Stimulated activated CD8-positive, alpha-beta memory T cell treated with anti-CD3 and anti-CD28 coated beads, Interleukin-4, amount 100 ng/mL, for 48 hours (primary cell): ENCODE measurements around the gene ZNF674.
A peak's percentile ranks its signal among the peaks of the same experiment; 100 is the strongest.

Source experiments
- DNase-seq: peaks from one replicate; pipeline ENCODE4 v3.0.0-alpha.2; 2020

The ZNF674 gene

DNA sequence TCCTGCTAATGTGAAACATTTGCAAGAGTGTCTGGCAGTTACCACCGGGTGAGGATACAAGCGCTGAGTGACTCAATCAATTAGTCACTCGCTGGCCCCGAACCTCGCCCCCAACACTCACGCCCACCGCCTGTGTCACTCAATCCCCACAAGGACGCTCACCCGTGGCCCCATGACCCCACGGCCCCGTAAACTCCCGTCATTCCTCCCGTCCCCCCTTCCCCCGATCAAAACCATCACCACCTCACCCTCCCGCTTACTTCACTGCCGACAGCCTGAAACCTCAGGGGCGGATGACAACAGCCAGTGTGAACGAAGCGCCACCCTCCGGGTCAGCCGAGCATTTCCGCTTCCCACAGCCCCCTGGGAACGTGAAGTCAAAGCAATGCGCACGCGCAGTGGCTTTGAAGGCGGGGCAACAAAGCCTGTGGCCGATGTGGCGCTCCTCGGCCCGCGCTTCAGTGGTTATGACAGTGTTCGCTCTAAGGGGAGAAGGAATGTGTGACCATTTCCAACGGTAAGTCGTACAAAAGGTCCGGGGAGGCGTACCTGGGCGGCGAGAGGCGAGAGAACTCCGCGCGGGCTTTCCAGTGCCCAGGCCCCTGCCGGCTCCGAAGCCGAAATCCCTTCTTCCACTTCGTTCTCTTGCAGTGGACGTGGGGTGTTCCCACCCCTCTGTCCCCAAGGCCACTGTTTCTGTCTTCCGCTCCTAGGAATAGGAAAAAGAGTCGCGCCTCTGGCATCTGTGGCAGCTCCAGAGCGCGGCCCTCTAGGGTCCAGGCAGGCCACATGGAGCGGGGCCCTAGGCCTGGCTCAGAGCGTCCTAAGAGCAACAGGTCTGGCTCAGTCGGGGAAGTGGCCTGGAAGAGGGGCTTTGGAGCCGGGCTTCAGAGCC lies at the start of gene ZNF674:
Gene ZNF674, minus strand, starts transcription at position 311 of the 895 bp plus-strand sequence. CDS start 3,334 bp downstream, outside the sequence.
- peak; percentile 94 for DNase-seq

DNA sequence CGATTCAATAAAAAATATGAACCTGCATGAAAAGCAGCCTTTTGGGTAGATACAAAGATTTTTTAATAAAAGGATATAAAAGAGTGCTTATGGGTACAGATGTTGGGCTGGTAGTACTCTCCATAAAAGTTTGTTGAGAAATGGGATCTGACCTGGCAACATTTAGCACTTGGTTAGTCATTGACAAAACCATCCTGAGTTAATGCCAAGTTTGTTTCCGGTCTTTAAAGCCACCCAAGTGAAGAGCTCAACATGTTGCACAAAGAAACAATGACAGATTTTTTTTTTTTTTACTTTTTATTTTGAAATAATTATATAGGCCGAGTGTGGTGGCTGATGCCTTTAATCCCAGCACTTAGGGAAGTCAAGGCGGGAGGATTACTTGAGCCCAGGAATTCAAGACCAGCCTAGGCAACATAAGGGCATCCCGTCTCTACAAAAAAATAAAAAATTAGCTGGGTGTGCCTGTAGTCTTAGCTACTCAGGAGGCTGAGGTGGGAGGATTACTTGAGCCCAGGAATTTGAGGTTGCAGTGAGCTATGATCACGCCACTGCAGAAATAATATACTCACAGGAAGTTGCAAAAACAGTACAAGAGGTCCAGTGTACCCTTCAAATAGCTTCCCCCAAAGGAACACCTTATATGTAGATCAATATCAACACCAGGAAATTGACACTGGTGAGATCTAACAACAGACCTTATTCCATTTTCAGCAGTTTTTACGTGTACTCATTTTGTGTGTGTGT lies 44.9 kb upstream of the ZNF674 start:
- DNase-seq: no peak

DNA sequence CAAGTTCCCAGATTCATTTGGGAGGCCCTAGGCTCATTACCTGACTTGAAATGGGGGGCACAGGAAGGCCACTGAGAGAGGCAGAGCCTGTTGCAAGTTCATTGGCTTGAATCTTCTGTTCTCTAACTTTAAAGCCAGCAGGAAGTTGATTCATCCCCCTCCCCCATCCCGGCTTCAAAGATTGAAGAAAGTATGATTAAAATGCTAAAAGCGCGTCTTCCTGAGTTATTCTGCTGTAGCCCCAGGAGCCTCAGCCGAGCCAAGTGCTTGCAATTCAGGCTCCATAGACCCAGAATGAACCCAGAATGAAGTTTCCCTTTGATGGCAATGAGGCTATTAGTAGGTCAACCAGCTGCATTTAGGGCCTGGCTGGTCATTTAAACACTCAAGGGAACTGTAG lies 43.0 kb upstream of the ZNF674 start:
- DNase-seq: peak; percentile 53

DNA sequence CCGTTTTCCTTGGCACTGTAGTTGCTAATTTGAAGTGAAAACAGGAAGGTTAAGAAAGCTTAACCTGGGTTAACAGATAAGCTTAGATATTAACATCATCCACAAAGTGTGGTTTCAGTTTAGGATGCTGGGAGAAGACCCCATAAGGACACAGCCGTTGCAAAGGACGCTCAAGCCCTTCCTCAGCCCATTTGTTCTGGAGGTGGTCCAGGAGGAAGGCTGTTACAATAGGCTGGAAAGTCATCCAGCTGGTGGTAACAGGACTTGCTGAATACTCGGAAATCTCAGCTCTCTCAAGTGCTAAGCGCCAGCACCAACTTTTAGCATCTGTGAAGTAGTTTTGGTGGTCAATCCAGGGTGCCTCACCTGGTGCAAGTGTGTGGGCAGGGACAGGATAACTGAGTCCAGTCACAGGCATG lies 42.5 kb upstream of the ZNF674 start:
- DNase-seq: no peak

DNA sequence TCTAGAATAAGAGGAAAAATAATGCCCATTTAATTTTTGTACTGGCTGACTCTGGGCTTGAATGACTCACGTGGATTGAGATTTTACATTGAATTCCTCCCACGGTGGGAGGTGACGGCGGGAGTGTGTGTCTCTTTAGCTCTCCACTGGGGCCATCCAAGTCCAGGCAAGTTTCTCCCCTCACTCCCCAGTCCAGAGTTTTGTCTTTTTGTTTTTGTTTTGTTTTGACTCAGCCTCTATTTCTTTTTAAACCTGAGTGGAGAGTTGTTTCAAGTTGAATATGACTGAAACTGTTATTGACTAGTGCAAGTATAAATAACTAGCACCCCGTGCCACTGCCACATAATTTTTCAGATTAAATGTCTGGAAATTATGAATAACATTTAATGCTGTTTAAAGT lies 41.9 kb upstream of the ZNF674 start:
- no peak for DNase-seq

DNA sequence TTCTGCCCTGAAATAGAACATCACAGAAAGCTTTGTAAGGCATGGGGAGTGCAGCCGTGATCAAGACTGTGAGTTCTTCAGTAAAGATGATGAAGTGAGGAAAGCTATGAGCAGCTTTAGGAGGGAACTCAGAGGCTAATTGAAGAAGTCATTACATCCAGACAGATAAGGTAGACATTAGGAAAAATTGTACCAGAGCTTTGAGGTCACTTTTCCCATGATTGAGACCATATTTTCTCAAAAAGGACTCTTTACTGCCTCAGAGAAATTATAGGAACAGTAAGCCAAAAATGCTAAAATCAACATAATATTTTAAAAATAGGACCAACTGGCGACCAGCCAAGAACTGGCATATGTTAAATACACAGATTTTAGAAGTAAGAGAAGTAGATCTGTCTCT lies 39.5 kb upstream of the ZNF674 start:
- DNase-seq: no peak

DNA sequence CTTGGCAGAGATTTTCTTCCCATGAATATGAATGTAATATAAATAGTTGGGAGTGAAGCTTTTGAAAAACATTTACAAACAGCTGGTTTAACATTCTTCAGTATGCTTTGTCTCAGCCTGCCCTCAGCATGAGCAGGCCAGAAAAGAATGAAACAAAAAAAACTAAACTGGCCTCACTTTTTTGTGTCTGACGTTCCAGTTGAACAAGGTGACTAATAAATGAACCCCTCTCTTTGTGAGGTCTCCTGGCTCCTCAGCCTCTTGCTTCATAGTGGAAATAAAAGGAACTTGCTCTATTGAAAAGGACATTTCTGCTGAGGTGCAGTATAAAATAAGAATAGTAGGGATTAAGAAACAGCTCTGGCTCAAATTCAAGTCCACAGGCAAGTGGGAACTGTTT lies 37.7 kb upstream of the ZNF674 start:
- DNase-seq: no peak

DNA sequence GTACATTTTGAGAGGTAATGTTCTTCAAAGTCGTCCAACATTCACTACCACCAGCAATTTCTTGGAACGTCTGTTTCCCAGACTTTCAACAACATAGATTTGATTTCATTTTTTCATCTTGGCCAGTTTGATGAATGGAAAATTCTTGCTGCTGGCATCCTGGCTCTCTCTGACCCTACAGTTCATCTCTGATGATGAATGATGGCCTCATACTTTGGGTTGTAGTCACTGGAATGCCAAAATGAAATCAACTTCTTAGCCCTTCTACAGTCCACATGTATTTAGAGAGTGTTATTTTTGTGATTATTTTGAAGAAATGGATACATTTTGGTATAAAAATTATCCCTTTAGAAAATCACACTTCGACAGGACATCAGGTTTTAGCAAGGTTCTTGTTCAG lies 37.1 kb upstream of the ZNF674 start:
- no peak for DNase-seq

DNA sequence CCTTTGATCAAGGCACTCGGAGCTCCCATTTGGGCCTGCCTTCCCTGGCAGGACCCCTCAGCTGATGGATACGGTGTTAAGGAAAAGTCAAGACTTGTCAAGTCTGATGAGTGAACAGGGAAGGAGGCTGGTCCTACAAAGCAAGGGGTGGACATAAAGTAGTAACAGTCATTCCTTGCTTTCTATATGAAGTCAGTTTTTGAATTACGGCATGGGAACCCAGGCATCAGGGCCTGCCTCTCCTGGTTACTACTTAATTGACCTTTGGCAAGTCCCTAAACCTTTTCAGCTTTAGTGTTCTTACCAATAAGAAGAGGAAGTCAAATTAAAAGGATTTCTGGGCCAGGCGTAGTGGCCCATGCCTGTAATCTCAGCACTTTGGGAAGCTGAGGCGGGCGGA lies 35.4 kb upstream of the ZNF674 start:
- no peak for DNase-seq

DNA sequence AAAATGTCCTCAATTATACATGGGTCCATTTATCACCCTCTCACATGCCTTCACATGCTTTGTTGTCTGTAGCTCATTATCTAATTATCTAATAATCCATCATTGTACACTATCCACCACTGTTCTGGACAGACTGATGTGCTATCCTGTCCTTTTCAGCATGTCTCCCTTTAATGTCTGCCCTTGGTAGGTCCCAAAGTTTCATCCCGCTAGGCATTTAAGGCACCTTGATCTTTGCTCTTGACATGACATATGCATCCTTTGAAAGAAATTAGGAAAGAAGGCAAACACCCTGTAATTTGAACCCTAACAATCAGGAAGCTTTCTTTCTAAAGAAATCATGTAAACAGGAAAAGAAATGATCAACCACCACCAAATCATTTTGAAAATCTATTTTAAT lies 34.0 kb upstream of the ZNF674 start:
- no peak for DNase-seq

DNA sequence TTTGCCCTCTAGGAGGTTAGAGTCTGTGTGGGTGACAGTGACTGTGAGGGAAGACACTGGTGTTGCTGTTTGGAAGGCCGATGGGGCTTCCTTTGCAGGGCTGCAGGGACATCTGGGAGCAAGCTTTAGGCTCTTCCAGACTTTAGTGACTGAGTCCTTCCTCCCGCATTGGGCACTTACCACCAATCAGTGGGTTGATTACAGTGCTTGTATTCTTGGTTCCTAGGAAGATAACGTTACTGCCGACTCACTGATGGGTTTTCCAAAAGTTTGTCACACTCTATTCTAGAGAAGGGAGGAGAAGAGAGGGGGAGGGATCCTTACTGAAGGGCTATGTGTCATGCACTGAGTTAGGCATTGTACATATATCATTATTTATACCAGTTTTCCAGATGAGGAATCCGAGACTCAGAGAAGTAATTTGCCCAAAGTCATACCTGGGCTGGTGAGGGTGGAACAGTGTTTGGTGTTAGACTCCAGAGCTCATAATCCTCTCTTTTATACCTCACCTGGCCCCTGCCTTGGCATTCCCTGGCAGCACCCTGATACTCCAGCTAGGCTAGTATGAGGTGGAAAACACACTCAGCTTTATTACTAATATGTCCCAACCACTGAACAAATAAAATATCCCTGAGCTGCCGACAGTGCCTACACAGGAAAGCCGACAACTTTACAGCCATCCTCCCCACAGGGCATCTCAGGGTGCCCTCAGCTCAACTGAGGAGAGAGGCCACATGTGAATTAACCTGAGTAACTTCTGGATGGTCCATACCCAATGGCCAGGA lies 32.2 kb upstream of the ZNF674 start:
- DNase-seq: no peak

DNA sequence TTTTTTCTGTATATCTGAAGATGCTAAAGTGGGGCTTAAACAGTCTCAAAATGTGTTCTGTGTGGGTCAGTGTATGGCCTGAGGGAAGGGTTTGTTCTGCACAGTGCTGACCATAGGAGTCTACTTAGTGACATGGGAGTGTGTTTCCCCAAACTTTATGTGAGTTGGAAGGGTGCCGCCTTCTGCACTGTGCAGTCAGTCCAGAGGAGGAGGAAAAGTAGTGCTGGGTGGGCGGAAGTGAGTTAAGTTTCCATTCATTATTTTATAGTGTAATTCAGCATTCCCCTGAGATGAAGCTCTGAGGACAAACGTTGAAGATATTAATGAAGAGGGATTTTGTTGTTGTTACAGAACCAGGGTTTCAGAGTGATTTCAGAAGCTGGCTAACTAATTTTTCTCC lies 31.2 kb upstream of the ZNF674 start:
- DNase-seq: no peak

DNA sequence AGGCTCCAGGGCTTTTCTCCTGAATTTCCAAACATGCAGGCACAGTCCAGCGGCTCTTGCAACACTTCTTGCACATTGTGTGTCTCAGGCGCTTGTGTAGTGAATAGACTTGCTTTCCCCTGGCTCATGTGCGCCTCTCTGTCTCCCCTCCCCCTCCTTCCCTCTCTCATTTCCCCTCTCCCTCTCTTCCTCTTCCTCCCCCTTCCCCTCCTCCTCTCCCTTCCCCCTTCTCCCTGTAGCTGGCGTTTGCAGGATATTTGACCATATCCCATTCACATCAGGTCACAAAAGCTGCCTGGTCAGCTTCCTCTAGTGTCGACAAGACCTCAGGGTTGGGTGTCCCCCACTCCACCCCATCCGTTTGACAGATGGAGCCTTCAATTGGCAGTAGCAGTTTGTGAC lies 30.8 kb upstream of the ZNF674 start:
- DNase-seq: no peak

DNA sequence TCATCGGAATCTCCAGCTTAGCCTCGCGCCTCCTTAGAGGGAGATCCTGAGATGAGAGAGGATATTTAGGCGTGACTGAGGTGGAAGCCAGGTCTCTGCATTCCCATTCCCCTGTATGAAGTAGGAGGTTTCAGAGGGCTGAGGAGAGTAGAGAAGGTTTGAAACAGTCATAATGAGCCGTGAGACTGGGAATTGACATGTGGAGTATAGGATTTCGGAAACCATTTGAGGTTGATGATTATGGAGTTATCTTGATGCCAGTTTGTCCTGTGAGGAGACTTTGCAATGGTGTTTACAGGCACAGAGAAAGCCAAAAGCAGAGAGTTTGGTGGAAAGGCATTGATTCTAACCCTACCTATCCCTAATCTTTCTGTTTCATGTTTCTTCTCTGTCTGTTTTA lies 30.4 kb upstream of the ZNF674 start:
- DNase-seq: no peak

DNA sequence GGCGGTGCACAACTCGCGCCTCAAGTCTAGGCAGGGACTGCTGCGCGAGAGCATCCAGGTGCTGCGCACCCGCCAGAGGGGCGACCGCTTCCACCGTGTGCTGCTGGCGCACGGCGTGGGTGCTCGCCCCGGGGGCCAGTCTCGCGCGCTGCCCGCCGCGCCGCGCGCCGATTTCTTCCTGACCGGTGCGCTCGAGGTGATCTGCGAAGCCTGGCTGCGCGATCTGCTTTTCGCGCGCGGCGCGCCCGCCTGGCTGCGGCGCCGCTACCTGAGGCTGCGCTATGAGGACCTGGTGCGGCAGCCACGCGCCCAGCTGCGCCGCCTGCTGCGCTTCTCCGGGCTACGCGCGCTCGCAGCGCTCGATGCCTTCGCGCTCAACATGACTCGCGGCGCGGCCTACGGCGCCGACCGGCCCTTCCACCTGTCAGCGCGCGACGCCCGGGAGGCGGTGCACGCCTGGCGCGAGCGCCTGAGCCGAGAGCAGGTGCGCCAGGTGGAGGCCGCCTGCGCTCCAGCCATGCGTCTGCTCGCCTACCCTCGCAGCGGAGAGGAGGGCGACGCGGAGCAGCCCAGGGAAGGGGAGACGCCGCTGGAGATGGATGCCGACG lies 29.7 kb upstream of the ZNF674 start:
- peak; percentile 45 for DNase-seq

DNA sequence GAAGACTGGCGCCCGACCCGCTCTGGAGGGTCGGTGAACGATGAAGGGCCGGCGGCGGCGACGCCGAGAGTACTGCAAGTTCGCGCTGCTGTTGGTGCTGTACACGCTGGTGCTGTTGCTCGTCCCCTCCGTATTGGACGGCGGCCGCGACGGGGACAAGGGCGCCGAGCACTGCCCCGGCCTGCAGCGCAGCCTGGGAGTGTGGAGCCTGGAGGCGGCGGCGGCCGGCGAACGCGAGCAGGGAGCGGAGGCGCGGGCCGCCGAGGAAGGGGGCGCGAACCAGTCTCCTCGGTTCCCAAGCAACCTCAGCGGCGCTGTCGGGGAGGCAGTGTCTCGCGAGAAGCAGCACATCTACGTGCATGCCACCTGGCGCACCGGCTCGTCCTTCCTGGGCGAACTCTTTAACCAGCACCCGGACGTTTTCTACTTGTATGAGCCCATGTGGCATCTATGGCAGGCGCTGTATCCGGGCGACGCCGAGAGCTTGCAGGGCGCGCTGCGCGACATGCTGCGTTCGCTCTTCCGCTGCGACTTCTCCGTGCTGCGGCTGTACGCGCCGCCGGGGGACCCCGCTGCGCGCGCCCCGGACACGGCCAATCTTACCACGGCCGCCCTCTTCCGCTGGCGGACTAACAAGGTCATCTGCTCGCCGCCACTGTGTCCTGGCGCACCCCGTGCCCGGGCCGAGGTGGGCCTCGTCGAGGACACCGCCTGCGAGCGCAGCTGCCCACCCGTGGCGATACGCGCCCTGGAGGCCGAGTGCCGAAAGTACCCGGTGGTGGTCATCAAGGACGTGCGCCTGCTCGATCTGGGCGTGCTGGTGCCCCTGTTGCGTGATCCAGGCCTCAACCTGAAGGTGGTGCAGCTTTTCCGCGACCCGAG lies 28.9 kb upstream of the ZNF674 start:
- peak; percentile 65 for DNase-seq

DNA sequence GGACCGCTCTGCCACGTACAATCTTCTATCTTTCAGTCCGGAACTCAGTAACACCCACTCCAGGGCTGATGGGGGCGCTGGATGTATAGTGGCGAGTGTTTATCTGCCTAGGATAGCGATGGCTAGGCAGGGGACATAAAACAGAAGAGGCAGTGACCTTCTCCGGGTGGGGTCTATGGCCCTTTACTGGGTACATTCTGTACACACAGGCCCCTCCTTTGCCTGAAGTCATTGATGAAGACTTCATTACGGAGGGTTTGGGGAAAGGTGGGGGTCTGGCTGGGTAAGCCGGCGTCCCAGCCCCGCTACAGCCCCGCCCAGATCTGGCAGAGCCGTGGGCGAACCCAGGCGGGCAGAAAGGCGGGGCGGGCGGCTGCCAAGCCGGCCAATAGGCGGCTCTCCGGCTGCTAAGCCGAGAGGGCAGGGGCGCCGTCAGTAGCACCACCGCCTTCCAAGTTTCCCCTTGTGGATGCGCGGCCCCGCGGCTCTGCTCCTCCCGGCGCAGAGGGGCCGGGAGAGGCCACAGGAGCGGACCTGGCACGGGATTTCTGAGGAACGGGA lies 28.2 kb upstream of the ZNF674 start, which contains the start of gene CHST7:
Gene CHST7, plus strand, starts transcription at position 435 of the 561 bp plus-strand sequence. CDS start 167 bp downstream, outside the sequence.
- DNase-seq: peak; percentile 73

DNA sequence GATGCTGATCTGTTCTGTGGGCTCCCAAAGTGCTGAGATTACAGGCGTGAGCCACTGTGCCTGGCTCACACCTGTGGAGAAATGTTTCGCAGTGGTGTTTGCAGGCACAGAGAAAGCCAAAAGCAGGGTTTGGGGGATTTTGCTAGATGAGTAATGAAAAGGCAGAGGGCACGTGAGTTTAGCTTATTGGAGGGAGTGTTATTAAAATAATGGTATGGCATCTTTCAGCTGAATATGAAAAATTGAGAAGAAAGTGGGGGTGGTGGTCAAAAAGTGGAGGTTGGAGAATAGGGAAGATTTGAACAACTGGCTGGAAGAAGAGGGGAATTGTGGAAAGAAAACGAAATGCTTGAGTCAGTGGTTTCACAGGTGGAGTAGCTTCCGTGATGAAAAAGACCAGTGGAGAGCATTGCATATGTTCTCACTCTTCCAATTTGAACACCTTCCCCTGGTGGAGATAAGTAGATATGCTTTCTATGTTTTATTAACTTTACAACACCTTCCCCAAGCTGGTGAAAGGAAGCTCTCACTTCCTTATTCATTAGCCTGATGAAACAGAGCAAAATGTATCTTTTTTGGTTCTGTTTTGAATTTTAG lies 27.2 kb upstream of the ZNF674 start:
- peak; percentile 52 for DNase-seq

DNA sequence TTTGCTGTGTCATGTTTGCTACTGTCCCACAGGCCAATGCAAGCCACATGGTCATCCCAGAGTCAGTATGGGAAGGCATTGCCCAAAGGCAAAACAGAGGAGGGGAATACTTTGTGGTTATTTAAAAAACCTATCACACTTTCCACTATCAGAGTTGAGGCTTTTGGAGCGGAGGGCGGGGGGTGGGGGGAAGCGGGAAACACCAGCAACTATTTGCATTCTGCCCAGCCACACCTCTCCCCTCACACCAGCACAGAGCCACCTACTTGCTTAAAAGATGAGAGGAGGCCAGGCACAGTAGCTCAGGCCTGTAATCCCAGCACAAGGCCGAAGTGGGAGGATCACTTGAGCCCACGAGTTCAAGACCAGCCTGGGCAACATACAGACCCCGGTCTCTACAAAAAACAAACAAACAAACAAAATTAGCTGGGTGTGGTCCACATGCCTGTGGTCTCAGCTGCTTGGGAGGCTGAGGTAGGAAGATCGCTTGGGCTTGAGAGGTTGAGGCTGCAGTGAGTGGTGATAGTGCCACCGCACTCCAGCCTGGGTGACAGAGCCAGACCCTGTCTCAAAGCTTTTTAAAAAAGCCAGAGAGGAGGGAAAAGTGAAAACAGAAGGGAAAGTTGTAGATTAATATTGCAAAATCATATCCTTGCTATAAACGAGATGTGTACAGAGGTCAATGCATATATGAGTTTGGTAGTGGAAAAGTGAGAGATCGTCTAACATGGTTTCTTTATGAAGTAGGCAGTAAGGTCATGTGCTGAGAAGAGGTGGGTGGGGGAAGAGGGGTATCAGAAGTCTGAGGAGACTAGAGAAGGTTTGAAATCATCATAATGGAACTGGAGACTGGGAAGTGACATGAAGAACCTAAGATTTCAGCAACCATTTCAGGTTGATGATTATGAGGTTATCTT lies 26.5 kb upstream of the ZNF674 start:
- no peak for DNase-seq

DNA sequence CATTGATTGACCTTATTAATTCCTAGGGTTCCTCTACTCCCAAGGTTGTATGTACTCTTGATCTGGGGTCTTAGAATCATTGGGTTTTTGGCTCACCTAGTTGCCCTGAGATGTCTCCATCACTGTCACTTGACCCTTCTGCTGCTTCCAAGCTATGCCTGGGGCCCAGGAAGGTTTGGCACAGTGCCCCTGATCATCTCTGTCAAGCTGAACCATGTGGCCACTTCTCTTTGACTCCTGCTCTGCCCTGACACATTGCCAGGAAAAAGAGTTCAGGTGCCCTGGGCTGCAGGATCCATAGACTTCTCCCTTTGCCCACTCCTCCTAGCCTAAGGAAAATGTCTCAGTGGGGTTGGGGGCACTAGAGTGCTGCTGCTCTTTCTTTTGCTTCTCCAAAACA lies 24.4 kb upstream of the ZNF674 start:
- DNase-seq: no peak
